ENCODE measurements around the gene SRP68. TPM values are rescaled to one million over a fixed set of nuclear protein-coding genes. Genes with fewer than 3 reads are reported as not detected.
A peak's percentile ranks its signal among the peaks of the same experiment; 100 is the strongest.

The SRP68 gene
- total and polyA plus RNA-seq, 9 of the 15 experiments (the other 6 are each of a cell fraction or from before 2014, with no cell fraction given): 29.4 to 92.6 (median 36.2) TPM

DNA sequence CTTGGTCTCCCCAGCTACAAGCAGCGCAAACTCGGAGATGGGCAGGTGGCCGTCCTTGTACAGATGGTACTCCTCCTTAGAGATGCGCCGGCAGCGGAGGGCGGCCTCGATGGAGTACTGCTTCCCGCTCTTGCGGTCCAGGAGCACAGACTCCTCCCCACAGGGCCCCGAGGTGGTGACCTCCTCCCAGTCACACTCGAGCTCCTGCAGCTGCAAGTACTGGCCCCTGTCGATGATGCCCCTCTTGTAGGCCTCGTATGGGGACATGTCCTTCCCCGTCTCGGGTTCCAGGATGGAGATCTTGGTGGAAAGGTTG is 64.5 kb downstream of the SRP68 start (continued):
- TF ChIP-seq ZZZ3 (IDR thresholded peaks at IDR 0.05): no peak
- TF ChIP-seq MYC (IDR thresholded peaks at IDR 0.05; ENCODE audit: low read depth, low read length): no peak
- no peak for TF ChIP-seq MYC (CRISPR knock-in tag; IDR thresholded peaks at IDR 0.05; ENCODE audit: borderline replicate concordance, low read depth)

DNA sequence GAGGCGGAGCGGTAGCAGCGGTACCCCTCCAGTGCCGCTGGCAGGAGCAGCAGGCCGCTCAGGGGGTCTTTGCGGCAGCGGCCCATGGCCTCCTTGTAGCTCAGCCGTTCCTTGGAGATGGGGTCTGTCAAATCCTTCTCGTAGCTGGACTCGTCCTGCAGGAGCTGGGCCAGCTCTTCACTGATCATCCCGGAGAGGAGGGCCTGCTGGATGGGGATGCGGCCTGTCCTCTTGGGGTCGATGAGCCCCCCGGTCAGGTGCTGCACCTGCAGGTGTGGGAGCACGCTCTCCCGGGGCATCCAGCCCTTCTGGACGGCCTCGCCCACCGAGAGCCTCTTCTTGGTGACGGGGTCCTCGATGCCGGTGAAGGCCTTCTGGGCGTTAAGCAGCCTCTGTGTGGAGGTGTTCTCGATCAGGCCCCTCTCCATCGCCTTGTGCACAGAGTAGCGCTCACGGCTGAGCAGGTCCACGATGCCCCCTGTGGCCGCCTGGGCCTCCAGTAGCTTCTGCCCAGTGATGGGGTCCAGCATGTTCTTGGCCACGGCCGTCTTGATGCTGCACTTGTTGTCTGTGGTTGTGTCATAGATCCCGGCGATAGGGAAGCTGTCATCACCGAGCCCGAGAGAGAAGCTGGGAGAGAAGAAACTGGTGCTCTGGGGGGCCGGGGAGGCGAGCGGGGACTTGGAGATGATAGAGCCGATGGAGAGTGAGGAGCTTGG is 65.0 kb downstream of the SRP68 start:
- ATAC-seq: no peak
- H3K36me3 ChIP-seq (ENCODE audit: control insufficient read depth, insufficient read depth, low read length): peaks cover 7% of the 10 kb centered on the region; the same call in 2 of the 3 replicates
- POLR2A ChIA-PET: interaction anchor here (0.6 to 1.8 kb wide), 7 partner anchors 12 to 261 kb away, joined by 3 to 5 read pairs (median 4); no protein-coding TSS in a partner anchor
- DNase-seq (ENCODE audit: extremely low read depth in 1 of 4, low spot score in 3 of 4): no peak
- H3K9me3 ChIP-seq (replicated peaks; ENCODE audit: control insufficient read depth, insufficient read depth, low read depth, low read length): no peaks in the 10 kb centered on the region
- no peak for FAIRE-seq
- H3K9ac ChIP-seq (ENCODE audit: insufficient read depth in 1 of 2, low read depth in 2 of 2, low read length in 2 of 2): peak overlapping the region in 1 of 2 experiments; percentile 31; a peak in 1 of 4 replicates
- no peak overlapping the region for H3K4me2 ChIP-seq (ENCODE audit: insufficient read depth, low read length)
- peaks cover 37 to 51% of the 10 kb centered on the region in 2 experiments for H3K27me3 ChIP-seq (ENCODE audit: control insufficient read depth in 2 of 2, insufficient read depth in 2 of 2, low read length in 2 of 2)
- intact Hi-C loops (cut with micrococcal nuclease) (loop anchor here (10.0 kb wide), 1 partner anchor 252 kb away; no protein-coding TSS in a partner anchor), in situ Hi-C loops (cut with MboI) (loop anchor here (5.0 to 10.0 kb wide), 3 partner anchors 100 to 285 kb away; a partner anchor contains a TSS)
- no peak overlapping the region for H3K4me3 ChIP-seq
- CTCF ChIA-PET (ENCODE audit: low intra/inter-chr PET ratio): interaction anchor here (3.7 kb wide), 1 partner anchor 102 kb away, joined by 47 read pairs; the partner anchor contains the start of gene MRPL38
- H3K27ac ChIP-seq (ENCODE audit: extremely low read depth, low read depth, low read length): no peak overlapping the region
- no peaks in the 10 kb centered on the region for H4K20me1 ChIP-seq (replicated peaks; ENCODE audit: control insufficient read depth, insufficient read depth, low read length)
- no TSS peak for BruUV-seq (replicated peaks)
- H3K79me2 ChIP-seq (ENCODE audit: control insufficient read depth, insufficient read depth, low read length): no peaks in the 10 kb centered on the region
- no peak overlapping the region for H2AFZ ChIP-seq (ENCODE audit: low read depth, low read length)
- peaks cover 0 to 34% of the 10 kb centered on the region in 2 experiments; a peak in 3 of 5 replicates for H3K4me1 ChIP-seq (replicated peaks in 1 of 2; ENCODE audit: control insufficient read depth in 2 of 2, insufficient read depth in 2 of 2, low read length in 2 of 2)
- 41% methylated on average over 35 of the region's 39 CpGs for WGBS (ENCODE audit: insufficient coverage, low coverage, missing lambda C conversion rate)
- H3K9me1 ChIP-seq (ENCODE audit: control insufficient read depth, insufficient read depth, low read length): no peaks in the 10 kb centered on the region
- TF ChIP-seq TCFL5 (CRISPR knock-in tag; conservative IDR thresholded peaks at IDR 0.05) (no peak), MAFK (IDR thresholded peaks at IDR 0.05; ENCODE audit: low read length) (no peak), NFRKB (IDR thresholded peaks at IDR 0.05; ENCODE audit: low read depth) (no peak), ZKSCAN1 (IDR thresholded peaks at IDR 0.05; ENCODE audit: low read depth, low read length) (no peak), ZNF354B (CRISPR knock-in tag; IDR thresholded peaks at IDR 0.05) (no peak), HCFC1 (IDR thresholded peaks at IDR 0.05; ENCODE audit: low read depth, low read length) (no peak), POLR2G (IDR thresholded peaks at IDR 0.05; ENCODE audit: low read depth, low read length) (peak; percentile 29; the same call in 1 of the 2 replicates)
- TF ChIP-seq, protein P1, sequence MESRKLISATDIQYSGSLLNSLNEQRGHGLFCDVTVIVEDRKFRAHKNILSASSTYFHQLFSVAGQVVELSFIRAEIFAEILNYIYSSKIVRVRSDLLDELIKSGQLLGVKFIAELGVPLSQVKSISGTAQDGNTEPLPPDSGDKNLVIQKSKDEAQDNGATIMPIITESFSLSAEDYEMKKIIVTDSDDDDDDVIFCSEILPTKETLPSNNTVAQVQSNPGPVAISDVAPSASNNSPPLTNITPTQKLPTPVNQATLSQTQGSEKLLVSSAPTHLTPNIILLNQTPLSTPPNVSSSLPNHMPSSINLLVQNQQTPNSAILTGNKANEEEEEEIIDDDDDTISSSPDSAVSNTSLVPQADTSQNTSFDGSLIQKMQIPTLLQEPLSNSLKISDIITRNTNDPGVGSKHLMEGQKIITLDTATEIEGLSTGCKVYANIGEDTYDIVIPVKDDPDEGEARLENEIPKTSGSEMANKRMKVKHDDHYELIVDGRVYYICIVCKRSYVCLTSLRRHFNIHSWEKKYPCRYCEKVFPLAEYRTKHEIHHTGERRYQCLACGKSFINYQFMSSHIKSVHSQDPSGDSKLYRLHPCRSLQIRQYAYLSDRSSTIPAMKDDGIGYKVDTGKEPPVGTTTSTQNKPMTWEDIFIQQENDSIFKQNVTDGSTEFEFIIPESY (CRISPR knock-in tag; IDR thresholded peaks at IDR 0.05): no peak
